Hematopoietic multipotent progenitor cell treated with erythropoietin and hydrocortisone succinate and interleukin-3 and kit ligand, for 17 days (in vitro differentiated cells): Measurements from ENCODE around the gene PVALEF.
"Not testable (repeated sequence)": the region's sequence is repeated elsewhere in the genome, so short reads cannot be mapped to it uniquely, and the experiment has no call there.

Experiments used
- DNase-seq: peaks from one replicate; pipeline ENCODE4 v3.0.0-alpha.2; 2015; ENCODE audit warnings: low spot score

The PVALEF gene

DNA sequence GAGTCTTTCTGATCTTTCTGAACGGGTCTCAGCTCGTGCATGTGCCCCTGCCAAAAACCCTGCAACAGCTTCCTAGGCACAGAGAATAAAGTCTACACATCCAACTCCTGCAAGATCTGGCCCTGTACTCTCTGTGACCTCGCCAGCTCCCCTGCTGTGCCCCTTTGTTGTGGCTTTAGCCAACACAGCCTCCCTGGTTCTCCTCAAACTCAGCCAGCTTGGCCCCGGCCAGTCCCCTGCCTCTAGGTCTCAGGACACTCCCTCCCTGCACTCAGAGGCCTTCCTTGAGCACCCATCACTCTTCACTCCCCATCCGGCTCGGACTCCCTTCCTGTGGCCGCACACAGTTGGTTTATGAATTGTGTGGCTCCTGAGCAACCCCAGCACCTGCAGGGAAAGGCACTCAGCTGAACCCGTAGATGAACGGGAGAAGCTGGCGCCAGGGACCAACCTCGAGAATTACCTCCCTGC, 56.1 kb downstream of the PVALEF start:
- no peak for DNase-seq

DNA sequence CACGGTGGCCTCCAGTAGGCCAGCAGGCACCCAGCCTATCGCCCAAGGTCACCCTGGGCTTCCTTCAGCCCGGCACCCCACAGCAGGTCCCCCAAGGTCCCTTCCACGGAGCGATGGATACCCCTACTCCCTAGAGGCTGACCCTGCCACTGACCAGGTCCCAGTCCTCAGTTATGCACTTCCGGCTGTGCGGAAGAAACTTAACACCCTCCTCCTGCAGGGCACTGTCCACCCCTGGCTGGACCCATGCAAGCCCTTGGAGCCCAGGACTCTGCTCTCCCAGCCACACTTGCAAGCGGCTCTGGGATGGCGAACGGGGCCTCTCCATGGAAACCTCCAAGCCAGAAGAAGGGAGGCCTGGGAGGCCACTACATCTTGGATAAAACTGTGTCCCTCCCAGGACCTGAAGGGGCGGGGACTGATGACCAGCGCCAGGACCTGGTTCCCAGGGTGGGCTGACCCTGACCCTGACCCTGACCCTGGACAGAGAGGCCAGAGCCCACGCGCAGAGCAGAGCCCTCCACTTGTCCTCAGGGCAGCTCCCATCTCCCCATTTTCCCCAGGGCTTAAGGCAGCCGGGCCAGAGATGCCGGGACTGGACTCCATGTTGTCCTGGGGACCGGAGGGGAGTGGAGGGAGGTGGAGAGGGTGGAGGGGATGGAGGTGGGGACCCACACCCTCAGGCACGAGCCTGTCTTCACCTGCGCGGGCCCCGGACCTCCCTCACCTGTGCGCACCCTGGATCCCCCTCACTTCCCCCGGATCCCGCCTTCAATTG, 56.7 kb downstream of the PVALEF start:
- DNase-seq = no peak

DNA sequence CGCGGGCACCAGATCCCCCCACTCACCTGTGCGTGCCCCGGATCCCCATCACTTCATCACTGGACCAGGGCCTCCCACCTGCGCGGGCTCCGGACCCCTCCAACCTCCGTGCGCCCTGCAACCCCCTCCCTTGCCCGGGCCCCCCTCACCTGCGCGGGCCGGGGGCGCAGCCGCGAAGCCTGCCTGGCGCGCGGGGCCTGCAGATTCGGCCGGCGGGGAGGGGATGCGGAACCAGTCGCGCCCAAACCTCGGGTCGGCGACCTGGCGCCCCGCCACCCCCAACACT, 57.3 kb downstream of the PVALEF start:
- no peak for DNase-seq

DNA sequence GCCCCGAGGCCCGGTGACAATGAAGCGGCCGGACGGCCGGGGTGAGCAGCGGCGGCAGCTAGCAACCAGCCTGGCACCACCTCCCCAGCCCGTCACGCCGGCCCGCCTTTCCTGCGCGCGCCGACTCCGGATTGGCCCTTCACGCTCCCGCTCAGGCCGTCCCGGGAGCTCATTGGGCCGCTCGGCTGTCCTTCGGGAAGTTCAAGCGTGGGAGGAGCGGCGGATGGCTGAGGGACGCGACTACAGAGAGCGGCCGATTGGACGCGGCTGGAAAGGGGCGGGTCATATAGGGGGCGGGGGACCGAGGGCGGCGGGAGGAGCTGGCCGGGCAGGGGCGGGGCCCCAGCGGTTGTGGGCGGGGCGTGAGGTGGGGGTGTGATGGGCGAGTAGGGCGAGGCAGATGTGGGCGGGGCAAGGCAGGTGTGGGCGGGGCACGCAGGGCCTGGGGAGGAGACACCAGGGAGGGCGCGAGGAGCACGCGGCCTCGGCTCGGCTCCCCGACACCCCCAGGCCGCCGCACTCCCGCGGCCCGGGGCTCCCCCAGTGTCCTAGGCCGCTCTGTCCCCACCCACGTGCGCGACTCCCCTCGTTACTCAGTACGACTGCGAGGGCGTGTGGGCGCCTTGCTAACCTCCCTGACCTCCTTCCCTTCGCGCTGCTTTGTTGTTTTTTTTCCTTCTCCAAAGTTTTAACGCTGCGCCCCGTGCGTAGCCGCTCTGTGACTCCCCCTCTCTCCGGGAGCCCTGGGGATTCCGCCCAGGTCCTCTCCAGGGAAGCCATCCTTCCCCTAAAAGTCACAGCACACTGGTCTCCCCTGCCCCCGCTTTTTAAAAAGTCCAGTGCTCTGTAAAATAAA, 57.8 kb downstream of the PVALEF start, which contains the start of gene CEP131:
TSS of gene CEP131 (minus strand) at position 60 of the 856 bp plus-strand sequence. CDS start 2,909 bp downstream, outside the sequence.
- DNase-seq = peak; percentile 96

DNA sequence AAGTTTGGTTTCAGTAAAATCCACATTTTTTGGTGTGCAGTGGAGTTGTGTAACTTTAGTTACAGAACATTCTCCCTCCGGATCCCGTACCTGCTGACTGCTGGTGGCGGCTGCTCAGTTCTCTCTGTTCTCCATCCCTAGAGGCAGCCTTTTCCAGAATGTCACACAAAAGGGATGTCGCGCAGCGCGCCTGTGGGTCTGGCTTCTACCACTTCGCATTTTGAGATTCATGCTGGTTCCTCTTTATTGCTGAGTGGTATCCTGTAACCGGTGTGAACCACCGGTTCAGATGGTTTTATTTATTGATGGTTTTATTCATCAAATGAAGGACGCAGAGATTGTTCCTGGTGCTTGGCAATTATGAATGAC, 58.4 kb downstream of the PVALEF start:
- no peak for DNase-seq

DNA sequence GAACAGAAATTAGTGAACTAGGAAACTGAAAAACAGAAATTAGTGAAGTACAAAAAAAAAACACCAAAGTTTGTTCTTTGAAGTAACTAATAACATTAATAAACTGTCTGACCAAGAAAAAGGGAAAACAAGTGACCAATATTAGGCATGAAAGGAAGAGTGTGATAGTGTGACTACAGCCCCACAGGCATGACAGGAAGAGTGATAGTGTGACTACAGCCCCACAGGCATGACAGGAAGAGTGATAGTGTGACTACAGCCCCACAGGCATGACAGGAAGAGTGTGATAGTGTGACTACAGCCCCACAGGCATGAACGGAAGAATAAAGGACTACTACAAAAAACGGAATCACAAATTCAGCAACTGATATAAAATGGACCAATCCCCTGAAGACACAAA, 62.3 kb downstream of the PVALEF start:
- not testable (repeated sequence) for DNase-seq

DNA sequence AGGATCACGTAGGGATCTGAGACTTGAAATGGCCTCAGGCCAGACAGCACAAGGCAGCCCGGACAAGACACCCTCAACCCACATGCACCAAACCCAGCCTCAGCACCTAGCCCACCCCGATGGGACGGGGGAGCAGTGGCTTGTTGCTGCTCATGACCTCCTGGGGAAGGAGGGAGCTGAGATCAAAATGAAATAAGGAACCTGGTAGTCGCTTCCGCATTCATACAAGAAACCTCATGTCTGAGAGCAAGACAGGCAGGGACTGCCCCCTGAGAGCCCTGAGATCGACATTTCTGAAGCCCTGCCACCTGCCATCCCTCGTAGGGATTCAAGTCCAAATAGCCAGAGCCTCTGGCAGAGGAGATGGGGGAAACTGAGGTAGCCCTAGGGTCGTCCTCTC, 63.1 kb downstream of the PVALEF start:
- DNase-seq = no peak

DNA sequence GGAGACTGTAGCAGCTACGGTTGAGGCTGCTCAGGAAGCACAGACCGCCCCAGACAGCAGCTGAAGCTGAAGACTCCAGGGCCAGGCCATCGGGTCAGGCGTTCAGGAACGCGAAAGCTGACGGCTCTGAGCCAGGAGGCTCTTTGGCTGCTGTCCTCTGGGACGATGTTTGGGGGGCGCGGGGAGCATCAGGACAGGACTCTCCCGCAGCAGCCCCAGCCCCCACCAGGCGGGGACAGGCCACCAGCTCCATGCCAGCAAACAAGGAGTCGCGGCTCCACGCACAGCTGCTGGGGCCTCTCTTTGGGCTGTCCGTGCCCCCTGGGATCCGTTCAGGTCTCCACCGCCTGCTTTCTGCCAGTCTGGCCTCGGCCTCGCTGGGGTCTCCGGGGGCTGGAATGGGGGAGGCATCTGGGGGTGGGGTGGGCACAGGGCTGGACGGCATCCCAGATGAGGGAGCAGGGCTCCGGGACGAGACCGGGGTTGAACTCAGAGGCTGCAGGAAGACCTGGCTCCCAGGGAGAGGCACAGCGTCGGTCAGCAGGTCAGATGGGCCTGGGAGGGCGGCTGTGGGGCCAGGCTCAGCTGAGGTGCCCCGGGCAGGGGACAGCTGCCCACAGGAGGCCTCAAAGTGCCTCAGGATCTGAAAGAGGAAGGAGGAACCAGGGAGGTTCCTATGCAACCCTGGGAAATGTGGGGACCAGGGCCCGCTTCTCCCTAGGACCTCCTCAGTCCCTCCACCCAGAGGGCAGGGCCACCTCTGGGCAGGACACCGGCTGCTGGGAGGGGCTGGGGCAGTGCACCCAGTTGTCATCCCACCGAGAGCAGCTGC, 63.7 kb downstream of the PVALEF start:
- no peak for DNase-seq

DNA sequence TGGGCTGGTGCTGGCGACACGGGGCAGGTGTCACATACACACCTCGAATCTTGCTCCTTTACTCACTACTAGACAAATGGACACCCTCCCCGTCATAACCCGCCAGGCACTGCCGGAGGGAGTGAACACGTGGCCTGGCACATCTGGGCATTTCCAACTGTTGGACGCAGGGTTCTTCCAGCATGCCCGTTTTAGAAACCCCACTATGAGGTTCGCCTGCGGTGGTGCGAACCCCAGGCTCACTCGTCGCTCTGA, 64.3 kb downstream of the PVALEF start:
- DNase-seq = no peak

DNA sequence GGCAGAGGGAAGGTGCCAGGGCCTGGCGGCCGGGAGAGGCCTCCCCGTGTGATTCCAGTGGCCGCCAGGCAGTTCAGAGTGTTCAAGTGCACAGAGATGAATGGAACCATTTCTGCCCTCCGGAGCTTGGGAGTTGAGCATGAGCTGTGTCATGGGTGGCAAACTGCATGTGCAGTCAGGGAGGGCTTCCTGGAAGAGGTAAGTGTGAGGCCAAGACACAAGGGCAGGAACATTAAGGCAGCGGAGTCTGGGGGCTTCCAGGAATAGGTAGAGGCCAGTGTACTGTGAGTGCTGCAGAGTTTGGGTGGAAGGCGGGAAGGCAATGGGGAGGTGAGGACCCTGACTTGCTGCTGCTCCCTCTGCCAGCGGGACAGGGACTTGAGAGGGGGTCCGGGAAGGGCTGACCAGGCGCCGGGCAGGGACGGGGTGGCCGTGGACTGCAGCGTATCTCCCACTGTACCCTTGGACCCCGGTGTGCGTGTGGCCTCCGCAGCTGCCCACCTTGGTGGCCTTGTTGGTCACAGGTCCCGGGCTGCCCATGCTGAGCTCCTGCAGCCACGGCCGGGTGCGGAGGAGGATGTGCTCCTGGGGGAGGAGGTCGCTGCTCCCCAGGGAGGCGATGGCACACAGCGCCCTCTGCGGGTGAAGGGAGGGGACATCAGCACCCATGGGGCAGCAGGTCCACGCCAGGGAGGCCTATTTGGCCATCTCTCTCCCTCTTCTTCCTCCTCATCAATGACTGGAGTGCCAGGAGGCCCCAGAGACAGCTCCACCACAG, 64.9 kb downstream of the PVALEF start:
- DNase-seq = no peak

DNA sequence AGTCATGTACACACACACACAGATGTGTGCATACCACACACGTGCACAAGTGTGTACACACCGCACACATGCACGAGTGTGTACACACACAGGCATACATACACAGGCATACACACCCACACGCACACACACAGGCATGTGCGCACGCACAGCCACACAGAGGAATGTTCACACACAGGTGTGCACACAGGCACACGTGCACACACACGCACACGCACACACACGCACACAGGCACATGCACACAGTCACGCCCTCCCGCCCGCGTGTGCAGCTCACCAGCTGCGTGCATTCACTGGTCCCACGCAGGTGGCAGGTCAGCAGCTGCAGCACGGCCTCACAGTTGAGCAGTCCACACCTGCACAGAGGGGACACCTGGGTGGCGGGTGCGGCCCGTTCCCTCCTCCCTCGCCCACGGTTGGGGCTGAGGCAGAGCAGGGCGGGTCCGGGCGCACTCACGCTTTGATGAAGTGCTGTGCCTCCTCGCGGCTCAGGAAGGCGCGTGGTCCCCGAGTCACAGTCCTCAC, 65.9 kb downstream of the PVALEF start:
- no peak for DNase-seq

DNA sequence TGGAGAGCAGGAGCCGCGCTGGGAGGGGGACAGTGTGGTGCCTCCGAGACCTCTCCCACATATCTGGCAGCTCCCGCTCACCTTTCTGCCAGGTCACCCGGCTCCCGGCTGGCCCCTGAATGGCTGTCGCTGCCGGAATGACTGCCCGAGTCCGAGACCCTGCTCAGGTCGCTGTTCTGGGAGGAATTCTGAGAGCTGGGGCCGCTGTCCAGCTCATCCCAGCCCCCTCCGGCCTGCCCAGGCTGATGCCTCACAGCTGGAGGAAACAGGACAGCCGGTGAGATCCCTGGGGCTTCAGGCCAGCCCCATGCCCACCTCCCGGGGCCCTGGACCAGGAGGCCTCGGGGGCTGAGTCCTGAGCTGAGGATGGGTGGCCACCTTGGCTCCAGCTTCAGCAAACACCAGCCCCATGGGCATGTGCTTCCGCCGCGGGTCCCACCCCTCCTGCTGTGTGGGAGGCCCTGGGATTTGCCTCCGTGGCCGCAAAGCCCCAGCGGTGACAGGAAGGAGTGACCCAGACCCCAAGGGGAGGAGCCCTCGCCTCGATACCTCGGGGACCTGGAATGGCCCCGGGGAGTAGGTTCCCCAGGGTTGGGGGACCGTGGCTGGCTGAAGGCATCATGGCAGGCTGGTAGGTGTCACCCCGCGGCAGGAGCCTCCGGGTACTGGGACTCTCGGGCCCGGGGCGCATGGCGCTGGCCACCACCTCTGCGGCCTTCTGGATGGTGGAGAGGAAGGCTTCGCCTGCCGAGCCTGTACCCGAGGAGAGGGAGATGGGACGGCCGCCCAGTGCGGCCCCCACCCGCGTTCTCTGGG, 66.7 kb downstream of the PVALEF start:
- DNase-seq = no peak
